Measurements from ENCODE around the gene SFXN5.

Gene SFXN5

GRCh38 chr2:73053316-73054114, 18.0 kb downstream of the SFXN5 start:
- in situ Hi-C loops (cut with MboI; ENCODE audit: low sequenced_read_pairs), result no loop called here

- in situ Hi-C loops (cut with MboI; ENCODE audit: low sequenced_read_pairs), result no loop called here
Observed at GRCh38 chr2:73050121-73050545, 21.4 kb downstream of the SFXN5 start.

GRCh38 chr2:73043929-73044832, 27.3 kb downstream of the SFXN5 start:
- in situ Hi-C loops (cut with MboI; ENCODE audit: low sequenced_read_pairs), result no loop called here

GRCh38 chr2:73043276-73043675, 28.2 kb downstream of the SFXN5 start:
- in situ Hi-C loops (cut with MboI; ENCODE audit: low sequenced_read_pairs), result no loop called here

GRCh38 chr2:73037947-73038585, 33.4 kb downstream of the SFXN5 start:
- in situ Hi-C loops (cut with MboI; ENCODE audit: low sequenced_read_pairs), result no loop called here

GRCh38 chr2:73036766-73037165, 34.7 kb downstream of the SFXN5 start:
- in situ Hi-C loops (cut with MboI; ENCODE audit: low sequenced_read_pairs), result no loop called here

GRCh38 chr2:73035899-73036711, 35.4 kb downstream of the SFXN5 start:
- in situ Hi-C loops (cut with MboI; ENCODE audit: low sequenced_read_pairs), result no loop called here

- in situ Hi-C loops (cut with MboI; ENCODE audit: low sequenced_read_pairs), result no loop called here
Observed at GRCh38 chr2:73034661-73035375, 36.7 kb downstream of the SFXN5 start.

- in situ Hi-C loops (cut with MboI; ENCODE audit: low sequenced_read_pairs), result no loop called here
Observed at GRCh38 chr2:73033766-73034381, 37.6 kb downstream of the SFXN5 start.

- in situ Hi-C loops (cut with MboI; ENCODE audit: low sequenced_read_pairs), result no loop called here
Observed at GRCh38 chr2:73033142-73033765, 38.3 kb downstream of the SFXN5 start.

GRCh38 chr2:73032702-73033097, 38.8 kb downstream of the SFXN5 start:
- in situ Hi-C loops (cut with MboI; ENCODE audit: low sequenced_read_pairs), result no loop called here

GRCh38 chr2:73031725-73032701, 39.5 kb downstream of the SFXN5 start:
- in situ Hi-C loops (cut with MboI; ENCODE audit: low sequenced_read_pairs), result no loop called here

GRCh38 chr2:73031095-73031678, 40.3 kb downstream of the SFXN5 start:
- in situ Hi-C loops (cut with MboI; ENCODE audit: low sequenced_read_pairs), result no loop called here

GRCh38 chr2:73028841-73029240, 42.7 kb downstream of the SFXN5 start:
- in situ Hi-C loops (cut with MboI; ENCODE audit: low sequenced_read_pairs), result no loop called here

GRCh38 chr2:73027340-73027739, 44.2 kb downstream of the SFXN5 start:
- in situ Hi-C loops (cut with MboI; ENCODE audit: low sequenced_read_pairs), result no loop called here

GRCh38 chr2:73023497-73023896, 48.0 kb downstream of the SFXN5 start:
- in situ Hi-C loops (cut with MboI; ENCODE audit: low sequenced_read_pairs), result no loop called here

GRCh38 chr2:73022024-73022568, 49.4 kb downstream of the SFXN5 start:
- in situ Hi-C loops (cut with MboI; ENCODE audit: low sequenced_read_pairs), result no loop called here

Measured in hTERT RPE-1 (cell line).